Renal pelvis (tissue), 4 donors: Measurements from ENCODE around the gene TRIM7. TPM values are rescaled to one million over a fixed set of nuclear protein-coding genes. Genes with fewer than 3 reads are reported as not detected.
"Not testable (repeated sequence)": the region's sequence is repeated elsewhere in the genome, so short reads cannot be mapped to it uniquely, and the experiment has no call there.

Source experiments
- DNase-seq: peaks from one replicate; pipeline ENCODE4 v3.0.0-alpha.2; 2013
- polyA plus RNA-seq, 3 donors: library from polyadenylated mRNA; unstranded; fragments of 120-200 nt; gene quantifications; one replicate each; pipeline ENCODE4 v1.2.1, GENCODE V29; 2013; ENCODE audit not compliant: insufficient read length in 3 of 3

Gene TRIM7
- polyA plus RNA-seq, 3 donors = 0.23 to 0.42 (median 0.31) TPM

DNA sequence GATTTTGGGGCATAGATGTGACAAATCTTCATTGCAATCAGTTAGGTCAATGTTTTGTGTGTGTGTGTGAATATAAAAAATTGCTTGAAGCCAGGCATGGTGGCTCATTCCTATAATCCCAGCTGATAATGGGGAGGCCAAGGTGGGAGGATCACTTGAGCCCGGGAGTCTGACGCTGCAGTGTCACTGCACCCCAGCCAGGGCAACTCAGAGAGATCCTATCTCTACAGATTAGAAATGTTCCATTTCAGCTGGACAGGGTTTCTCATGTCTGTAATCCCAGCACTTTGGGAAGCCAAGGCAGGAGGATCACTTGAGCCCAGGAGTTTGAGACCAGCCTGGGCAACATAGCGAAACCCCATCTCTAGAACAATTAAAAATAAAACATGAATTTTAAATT lies 46.1 kb downstream of the TRIM7 start:
- no peak for DNase-seq

DNA sequence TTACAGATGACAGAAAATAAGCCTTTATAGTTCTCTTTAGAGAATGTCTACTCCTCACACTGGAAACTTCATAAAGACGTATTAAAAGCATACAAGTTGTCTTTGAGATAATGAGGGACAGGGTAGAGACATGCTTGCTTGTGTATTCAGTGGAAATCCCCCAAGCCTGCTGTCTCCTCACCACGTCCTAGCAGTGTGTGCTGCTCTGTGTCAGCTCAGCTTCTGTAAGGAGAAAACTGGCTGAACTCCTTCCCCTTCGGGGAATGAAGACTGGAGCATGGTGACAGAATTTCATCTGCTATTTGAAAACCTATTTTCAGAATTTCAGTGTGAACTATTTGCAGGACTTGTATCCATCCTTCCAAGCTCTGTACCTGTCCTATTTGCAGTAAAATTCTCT lies 48.2 kb downstream of the TRIM7 start:
- no peak for DNase-seq

DNA sequence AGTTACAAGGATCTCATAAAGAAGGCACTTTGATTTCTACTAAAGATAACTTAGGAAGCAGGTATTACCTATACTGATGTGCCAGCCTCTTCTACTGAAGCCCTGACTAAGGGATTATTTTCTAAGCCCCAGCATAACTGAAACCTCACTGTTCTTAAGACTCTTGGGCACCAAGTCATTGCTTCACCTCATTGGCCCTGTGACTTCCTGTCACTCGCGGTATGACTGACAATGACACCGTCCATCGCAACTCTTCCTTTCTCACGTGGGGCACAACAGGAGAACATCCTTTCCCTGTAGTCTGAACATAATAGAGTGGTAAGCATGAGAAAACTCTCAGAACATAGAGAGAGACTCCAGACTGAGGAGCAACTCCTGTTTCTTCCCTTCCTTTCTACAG lies 51.2 kb downstream of the TRIM7 start:
- no peak for DNase-seq

DNA sequence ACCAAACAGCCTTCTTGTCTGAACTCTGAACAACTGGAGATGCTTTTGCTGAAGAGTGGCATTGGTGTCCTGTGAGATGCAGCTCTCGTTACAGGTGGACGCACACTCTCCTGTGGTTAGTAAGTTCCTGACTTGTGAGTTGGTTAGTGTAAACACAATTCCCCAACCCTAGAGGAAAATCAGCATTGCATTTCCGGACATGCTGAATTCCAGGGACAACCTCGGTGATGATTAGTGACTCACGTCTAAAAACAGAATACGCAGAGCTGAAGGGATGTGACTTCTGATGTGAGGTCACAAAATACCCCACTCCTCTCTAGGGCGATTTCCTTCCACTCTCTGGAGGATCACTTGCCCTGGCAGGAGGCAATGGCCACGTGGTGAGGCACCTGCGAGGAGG lies 52.6 kb downstream of the TRIM7 start:
- DNase-seq = no peak

DNA sequence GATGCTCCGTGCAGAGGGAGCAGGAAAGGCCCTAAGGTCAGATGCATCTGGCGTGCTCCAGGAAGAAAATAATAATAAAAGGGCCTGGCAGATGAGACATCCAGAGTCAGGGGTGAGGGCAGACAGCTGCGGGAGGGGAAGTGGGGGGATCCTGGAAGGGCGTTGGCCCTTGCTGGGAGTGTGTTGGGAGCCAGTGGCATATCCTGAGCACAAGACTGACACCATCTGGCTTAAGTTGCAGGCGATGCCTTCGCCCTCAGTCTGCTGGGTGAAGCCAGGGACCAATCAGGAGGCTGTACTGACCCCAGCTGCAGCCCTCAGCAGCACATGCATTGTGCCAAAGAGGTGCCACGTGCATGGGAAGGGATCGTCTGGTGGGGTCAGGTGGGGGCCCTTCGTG lies 53.9 kb downstream of the TRIM7 start:
- no peak for DNase-seq

DNA sequence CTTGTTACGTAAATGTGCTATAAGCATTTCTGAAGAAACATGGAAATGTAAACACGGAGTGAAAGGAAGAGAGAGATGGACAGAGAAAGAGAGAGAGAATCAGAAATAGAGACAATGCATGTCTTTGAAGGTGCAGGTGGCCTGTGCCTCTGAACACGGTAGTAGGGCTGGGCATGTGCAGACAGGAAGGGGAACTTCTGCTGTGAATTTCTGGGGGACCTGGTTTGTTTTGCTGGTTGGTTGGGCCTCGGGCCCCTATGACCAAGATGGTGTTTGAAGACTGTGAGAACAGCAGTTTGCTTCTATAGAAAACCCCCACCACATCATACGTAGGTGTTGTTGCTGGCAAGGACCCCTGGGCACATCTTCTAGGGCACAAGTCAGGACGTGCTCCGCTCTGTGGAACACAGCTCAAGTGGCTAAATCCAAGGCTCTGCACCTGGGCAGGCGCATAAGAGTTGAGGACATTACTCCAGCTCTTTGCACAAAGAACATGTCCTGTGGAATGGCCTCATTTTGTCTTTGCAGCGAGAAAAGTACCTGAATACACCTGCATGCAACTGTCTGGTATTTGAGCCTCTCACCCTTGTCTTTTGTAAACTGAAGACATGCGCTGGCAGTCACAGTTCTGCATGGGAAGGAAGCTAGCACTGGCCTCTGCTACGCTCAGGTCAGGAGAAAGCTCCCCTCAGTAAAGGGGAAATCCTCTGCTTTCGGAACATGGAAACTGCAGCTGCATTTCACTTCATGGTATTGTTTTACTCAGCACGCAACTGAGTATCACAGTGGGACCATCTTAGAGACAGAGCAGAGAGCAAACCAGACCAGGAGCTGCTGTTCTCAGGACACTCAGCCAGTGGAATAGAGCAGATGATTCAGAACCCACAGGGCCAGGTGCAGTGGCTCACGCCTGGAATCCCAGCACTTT lies 54.9 kb downstream of the TRIM7 start:
- DNase-seq = no peak

DNA sequence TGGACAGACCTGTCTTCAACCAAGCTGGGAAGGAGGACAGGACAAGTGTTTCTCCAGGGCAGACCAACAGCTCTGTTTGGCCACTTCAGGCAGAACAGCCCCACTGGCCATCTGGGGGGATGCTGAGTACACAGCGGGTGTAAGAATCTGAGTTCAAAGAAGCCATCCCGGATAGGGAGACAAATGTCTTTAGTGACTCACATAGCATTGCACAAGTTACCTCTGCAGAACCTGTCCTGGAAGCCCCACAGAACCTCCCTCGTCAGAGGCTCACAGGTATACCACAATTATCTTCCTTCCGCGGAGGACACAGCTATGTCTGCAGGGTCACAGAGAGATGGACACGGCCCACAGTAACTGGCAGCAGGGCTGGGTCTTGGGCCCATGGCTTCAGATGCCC lies 55.6 kb downstream of the TRIM7 start:
- no peak for DNase-seq

DNA sequence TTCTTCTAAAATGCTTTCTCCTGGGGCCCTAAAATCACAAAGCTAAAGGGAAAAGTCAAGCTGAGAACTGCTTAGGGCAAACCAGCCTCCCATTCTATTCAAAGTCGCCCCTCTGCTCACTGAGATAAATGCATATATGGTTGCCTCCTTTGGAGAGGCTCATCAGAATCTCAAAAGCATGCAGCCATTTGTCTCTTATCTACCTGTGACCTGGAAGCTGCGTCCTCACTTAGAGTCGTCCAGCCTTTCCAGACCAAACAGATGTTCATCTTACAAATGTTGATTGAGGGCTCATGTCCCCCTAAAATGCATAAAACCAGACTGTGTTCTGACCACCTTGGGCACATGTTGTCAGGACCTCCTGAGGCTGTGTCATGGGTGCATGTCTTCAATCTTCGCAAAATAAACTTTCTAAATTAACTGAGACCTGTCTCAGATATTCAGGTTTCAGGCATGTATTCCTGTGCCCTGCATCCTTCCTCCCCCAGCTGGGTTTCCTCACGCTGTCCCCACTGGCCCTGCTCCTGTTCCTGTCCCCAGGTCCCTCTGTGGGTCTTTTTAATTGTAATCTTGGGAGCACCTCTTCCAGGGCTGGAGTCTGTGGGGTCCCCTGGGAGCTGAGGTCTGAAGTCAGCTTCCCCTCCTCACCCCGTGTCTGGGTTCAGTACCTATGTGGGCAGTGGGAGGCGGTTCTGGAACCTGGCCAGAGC lies 57.9 kb downstream of the TRIM7 start, which contains the start of gene OR2V2:
TSS of gene OR2V2 (plus strand) at position 660 of the 710 bp plus-strand sequence. CDS start 7,357 bp downstream, outside the sequence.
- not testable (repeated sequence) for DNase-seq

DNA sequence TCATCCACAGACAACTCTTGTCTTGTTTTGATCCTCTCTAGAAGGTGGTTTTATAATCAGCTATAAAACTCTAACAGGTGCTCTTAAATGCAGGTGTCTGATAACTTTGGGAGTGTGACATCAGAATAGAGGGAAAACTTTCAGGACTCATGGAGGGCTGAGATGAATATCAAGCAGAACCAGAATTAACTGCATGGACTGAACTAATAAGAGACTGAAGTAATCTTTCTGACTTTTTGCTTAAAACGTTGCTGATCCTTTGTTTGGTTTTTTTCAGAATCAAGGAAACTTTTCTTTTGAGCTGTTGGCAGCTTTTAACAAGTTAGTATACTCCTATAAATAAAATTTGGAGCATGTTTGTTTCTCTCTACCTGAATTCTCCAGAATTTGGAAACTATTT lies 59.9 kb downstream of the TRIM7 start:
- DNase-seq = no peak

Other genes starting within 250 kb of the TRIM7 start
- gene BTNL3, start 216.3 kb downstream of the TRIM7 start, polyA plus RNA-seq = under 1 TPM in 1 of 3 donors, not detected in 2; 0.09 TPM
- gene BTNL9, start 164.9 kb downstream of the TRIM7 start, polyA plus RNA-seq = 10 to 100 TPM in 2 of 3 donors, 1 to 10 TPM in 1; 5.3 to 14.7 (median 10.2) TPM
- under 1 TPM in 1 of 3 donors, not detected in 2; 0.06 TPM for gene OR2V1, start 74.0 kb downstream of the TRIM7 start, polyA plus RNA-seq
- gene OR2V2, start 57.6 kb downstream of the TRIM7 start, polyA plus RNA-seq = under 1 TPM in 2 of 3 donors, not detected in 1; 0.04 TPM
- 10 to 100 TPM; 38.3 to 40.6 (median 40.1) TPM for gene TRIM41, start 18.1 kb upstream of the TRIM7 start, polyA plus RNA-seq
- gene RACK1, start 38.7 kb upstream of the TRIM7 start, polyA plus RNA-seq = 1,000 to 10,000 TPM; 2,611 to 3,136 (median 2,727) TPM
- gene TRIM52, start 55.9 kb upstream of the TRIM7 start, polyA plus RNA-seq = 10 to 100 TPM; 20.8 to 49.2 (median 41.5) TPM
- not detected for gene OR4F3, start 162.1 kb upstream of the TRIM7 start, polyA plus RNA-seq